ENCODE results near the gene MSL2. TPM values are rescaled to one million over a fixed set of nuclear protein-coding genes. Genes with fewer than 3 reads are reported as not detected.
"Not testable (repeated sequence)": the region's sequence is repeated elsewhere in the genome, so short reads cannot be mapped to it uniquely, and the experiment has no call there.

MSL2 gene
- total RNA-seq, 1 donor from 2014 or later, result 8.3 TPM

GRCh38 chr3:136197159-136197793, 1.1 kb upstream of the MSL2 start:
- peak overlapping the region; percentile 65 for H3K4me3 ChIP-seq (ENCODE audit: low read depth, low read length)
- no peak for DNase-seq (ENCODE audit: low read depth)
- TF ChIP-seq CTCF (conservative IDR thresholded peaks at IDR 0.05; ENCODE audit: low read depth, low read length), result no peak

GRCh38 chr3:136196401-136197158, 445 bp upstream of the MSL2 start:
- peak; percentile 90 for DNase-seq (ENCODE audit: low read depth)

GRCh38 chr3:136195258-136196063, 674 bp downstream of the MSL2 start:
- no peak for DNase-seq (ENCODE audit: low read depth)
- H3K4me3 ChIP-seq (ENCODE audit: low read depth, low read length), result peak overlapping the region; percentile 65
- TF ChIP-seq CTCF (conservative IDR thresholded peaks at IDR 0.05; ENCODE audit: low read depth, low read length), result no peak

More at GRCh38 chr3:136196401-136197158, 445 bp upstream of the MSL2 start:
- peak overlapping the region; percentile 65 for H3K4me3 ChIP-seq (ENCODE audit: low read depth, low read length)
- TF ChIP-seq CTCF (conservative IDR thresholded peaks at IDR 0.05; ENCODE audit: low read depth, low read length), result no peak

GRCh38 chr3:136194409-136195257, 1.5 kb downstream of the MSL2 start:
- DNase-seq (ENCODE audit: low read depth), result no peak
- no peak for TF ChIP-seq CTCF (conservative IDR thresholded peaks at IDR 0.05; ENCODE audit: low read depth, low read length)
- peak overlapping the region; percentile 65 for H3K4me3 ChIP-seq (ENCODE audit: low read depth, low read length)

GRCh38 chr3:136193278-136194054, 2.7 kb downstream of the MSL2 start:
- peak overlapping the region; percentile 65 for H3K4me3 ChIP-seq (ENCODE audit: low read depth, low read length)
- no peak for TF ChIP-seq CTCF (conservative IDR thresholded peaks at IDR 0.05; ENCODE audit: low read depth, low read length)
- DNase-seq (ENCODE audit: low read depth), result no peak

- no peak for DNase-seq (ENCODE audit: low read depth)
- TF ChIP-seq CTCF (conservative IDR thresholded peaks at IDR 0.05; ENCODE audit: low read depth, low read length), result no peak
- peak overlapping the region; percentile 65 for H3K4me3 ChIP-seq (ENCODE audit: low read depth, low read length)
Measured at GRCh38 chr3:136192831-136193230, 3.3 kb downstream of the MSL2 start.

GRCh38 chr3:136192195-136192594, 3.9 kb downstream of the MSL2 start:
- not testable (repeated sequence) for DNase-seq (ENCODE audit: low read depth)
- H3K4me3 ChIP-seq (ENCODE audit: low read depth, low read length), result peak overlapping the region; percentile 65
